NCI-H1105 treated with DMSO at 0.1 percent for 48 hours (cell line): ENCODE results near the gene SMARCD2.

ENCODE experiments used
- DNase-seq: peaks from one replicate; lab custom pipeline; 2025; lab: John Stamatoyannopoulos, UW

The SMARCD2 gene

GRCh38 chr17:63832014-63832413 lies 10.5 kb downstream of the SMARCD2 start:
- no peak for DNase-seq

- DNase-seq: no peak
Observed at GRCh38 chr17:63831505-63831904, 11.0 kb downstream of the SMARCD2 start.

- no peak for DNase-seq
Observed at GRCh38 chr17:63830904-63831491, 11.5 kb downstream of the SMARCD2 start.

GRCh38 chr17:63830278-63830677 lies 12.2 kb downstream of the SMARCD2 start:
- DNase-seq: no peak

- no peak for DNase-seq
Observed at GRCh38 chr17:63828936-63829335, 13.5 kb downstream of the SMARCD2 start.

- DNase-seq: no peak
Observed at GRCh38 chr17:63827801-63828221, 14.7 kb downstream of the SMARCD2 start.

- peak; percentile 91 for DNase-seq
Observed at GRCh38 chr17:63827002-63827800, 15.3 kb downstream of the SMARCD2 start, which contains the start of the genes FTSJ3 and PSMC5. Gene FTSJ3 (minus strand): TSS chr17:63827663. CDS start chr17:63826902, 761 bp downstream. Gene PSMC5 (plus strand): TSS chr17:63827431. CDS start chr17:63827491, 60 bp downstream.

- DNase-seq: no peak
Observed at GRCh38 chr17:63826468-63827001, 15.9 kb downstream of the SMARCD2 start.

GRCh38 chr17:63824362-63824761 lies 18.1 kb downstream of the SMARCD2 start:
- no peak for DNase-seq

- DNase-seq: no peak
Observed at GRCh38 chr17:63823659-63824331, 18.7 kb downstream of the SMARCD2 start.

- DNase-seq: no peak
Observed at GRCh38 chr17:63822537-63822936, 19.9 kb downstream of the SMARCD2 start.

GRCh38 chr17:63821804-63822203 lies 20.7 kb downstream of the SMARCD2 start:
- no peak for DNase-seq

- DNase-seq: no peak
Observed at GRCh38 chr17:63820963-63821561, 21.4 kb downstream of the SMARCD2 start.

GRCh38 chr17:63819585-63820537 lies 22.6 kb downstream of the SMARCD2 start:
- no peak for DNase-seq

- DNase-seq: no peak
Observed at GRCh38 chr17:63819131-63819530, 23.4 kb downstream of the SMARCD2 start.

GRCh38 chr17:63817736-63818385 lies 24.6 kb downstream of the SMARCD2 start:
- no peak for DNase-seq

- no peak for DNase-seq
Observed at GRCh38 chr17:63816669-63817068, 25.8 kb downstream of the SMARCD2 start.

GRCh38 chr17:63816123-63816522 lies 26.4 kb downstream of the SMARCD2 start:
- DNase-seq: no peak

GRCh38 chr17:63809970-63810369 lies 32.5 kb downstream of the SMARCD2 start:
- no peak for DNase-seq

GRCh38 chr17:63805591-63805990 lies 36.9 kb downstream of the SMARCD2 start:
- no peak for DNase-seq
